Skeletal muscle satellite cell (primary cell): ENCODE data around the gene CPLX1.

Source experiments
- H3K27me3 ChIP-seq: 2 replicates; pipeline ENCODE4 v1.7.0; 2013; ENCODE audit warnings: low read length; ENCODE audit not compliant: control insufficient read depth, insufficient read depth
- H3K36me3 ChIP-seq: 2 replicates; pipeline ENCODE4 v1.7.0; 2013; ENCODE audit warnings: mild to moderate bottlenecking, control low read depth, low read length; ENCODE audit not compliant: insufficient read depth
- H3K4me1 ChIP-seq: 2 replicates; pipeline ENCODE4 v1.7.0; 2013; ENCODE audit warnings: low read length; ENCODE audit not compliant: control insufficient read depth, insufficient read depth
- H3K4me2 ChIP-seq: 2 replicates; pipeline ENCODE4 v1.7.0; 2013; ENCODE audit warnings: mild to moderate bottlenecking, low read length
- H3K4me3 ChIP-seq: 2 replicates; pipeline ENCODE4 v1.7.0; 2013; ENCODE audit warnings: low read length
- H3K9ac ChIP-seq: 2 replicates; pipeline ENCODE4 v1.7.0; 2013; ENCODE audit warnings: mild to moderate bottlenecking, low read depth, low read length, moderate library complexity
- H3K9me3 ChIP-seq: replicated peaks from 2 replicates; pipeline ENCODE4 v1.7.0; 2013; ENCODE audit warnings: mild to moderate bottlenecking, control low read depth, low read length

The CPLX1 gene

DNA sequence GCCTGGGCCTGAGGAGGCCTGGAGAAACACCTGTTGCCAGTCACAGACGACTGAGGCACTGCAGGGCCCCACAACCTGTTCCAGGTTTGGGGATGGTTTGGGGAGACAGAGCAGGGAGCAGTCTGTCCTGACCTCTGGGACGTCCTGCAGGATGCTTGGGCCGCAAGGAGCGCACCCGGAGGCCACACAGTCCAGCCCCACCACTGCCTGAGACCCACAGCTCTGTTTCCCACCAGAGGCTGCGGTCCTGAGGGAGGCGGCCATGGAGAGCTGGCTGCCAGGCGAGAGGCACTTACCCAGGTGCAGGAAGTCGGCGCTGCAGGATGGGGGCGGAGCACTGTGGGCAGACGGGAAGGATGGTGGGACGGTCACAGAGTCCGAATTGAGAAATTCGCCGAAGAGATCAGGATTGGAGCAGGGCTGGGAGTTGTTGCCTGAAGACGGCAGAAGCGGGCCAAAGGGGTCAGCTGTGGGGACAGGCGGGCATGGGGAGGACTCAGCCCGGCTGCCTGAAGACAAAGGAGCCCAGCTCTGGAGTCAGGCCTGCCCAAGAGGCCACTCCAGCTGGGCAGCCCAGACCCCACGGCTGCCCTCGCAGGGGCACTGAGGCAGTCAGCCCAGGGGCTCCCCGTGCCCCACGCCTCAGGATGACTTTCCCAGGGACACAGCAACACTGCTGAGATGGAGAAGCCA lies 40.3 kb upstream of the CPLX1 start:
- H3K36me3 ChIP-seq: peaks cover 76% of the 10 kb centered on the region
- H3K9me3 ChIP-seq: no peaks in the 10 kb centered on the region
- no peak overlapping the region for H3K4me2 ChIP-seq
- H3K4me1 ChIP-seq: no peaks in the 10 kb centered on the region
- no peak overlapping the region for H3K9ac ChIP-seq
- no peak overlapping the region for H3K4me3 ChIP-seq
- no peaks in the 10 kb centered on the region for H3K27me3 ChIP-seq

DNA sequence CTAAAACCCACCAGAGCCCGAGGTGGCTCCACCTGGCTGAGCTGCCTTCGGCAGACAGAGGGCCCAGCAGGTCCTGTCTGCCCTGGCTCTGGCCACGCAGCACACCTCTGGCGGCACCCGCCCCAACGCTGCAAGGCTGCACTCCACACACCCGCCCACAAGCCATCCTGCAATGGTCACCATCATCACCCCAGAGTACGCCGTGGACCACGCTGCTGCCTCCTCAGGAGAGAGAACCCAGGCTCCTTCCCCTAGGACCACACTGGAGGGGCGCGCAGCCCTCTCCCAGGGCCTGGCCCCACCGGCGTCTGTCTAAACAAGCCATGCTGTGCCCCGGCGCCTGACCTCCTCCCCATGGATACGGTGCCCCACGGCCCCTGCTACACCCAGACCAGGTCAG lies 39.6 kb upstream of the CPLX1 start:
- Histone ChIP-seq H3K4me1 (no peaks in the 10 kb centered on the region), H3K27me3 (no peaks in the 10 kb centered on the region), H3K4me3 (no peak overlapping the region), H3K9me3 (no peaks in the 10 kb centered on the region), H3K4me2 (no peak overlapping the region), H3K9ac (no peak overlapping the region), H3K36me3 (peaks cover 76% of the 10 kb centered on the region)

DNA sequence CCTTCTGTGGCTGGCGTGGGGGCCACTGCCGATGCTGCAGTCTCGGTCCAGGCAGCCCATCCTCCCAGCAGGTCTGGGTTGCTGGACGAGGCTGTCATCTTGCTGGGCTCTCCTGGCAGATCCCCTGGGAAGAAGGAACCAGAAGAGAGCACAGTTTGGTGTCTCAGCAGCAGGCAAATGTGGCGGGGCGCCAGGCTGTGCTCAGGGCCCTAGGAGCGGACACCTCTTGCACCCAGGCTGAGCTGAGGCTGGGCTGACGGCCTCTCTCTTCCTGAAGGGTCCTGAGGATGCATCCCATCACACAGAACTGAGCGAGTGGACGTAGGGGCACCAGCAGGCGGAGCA lies 39.2 kb upstream of the CPLX1 start:
- H3K4me2 ChIP-seq: no peak overlapping the region
- peaks cover 76% of the 10 kb centered on the region for H3K36me3 ChIP-seq

DNA sequence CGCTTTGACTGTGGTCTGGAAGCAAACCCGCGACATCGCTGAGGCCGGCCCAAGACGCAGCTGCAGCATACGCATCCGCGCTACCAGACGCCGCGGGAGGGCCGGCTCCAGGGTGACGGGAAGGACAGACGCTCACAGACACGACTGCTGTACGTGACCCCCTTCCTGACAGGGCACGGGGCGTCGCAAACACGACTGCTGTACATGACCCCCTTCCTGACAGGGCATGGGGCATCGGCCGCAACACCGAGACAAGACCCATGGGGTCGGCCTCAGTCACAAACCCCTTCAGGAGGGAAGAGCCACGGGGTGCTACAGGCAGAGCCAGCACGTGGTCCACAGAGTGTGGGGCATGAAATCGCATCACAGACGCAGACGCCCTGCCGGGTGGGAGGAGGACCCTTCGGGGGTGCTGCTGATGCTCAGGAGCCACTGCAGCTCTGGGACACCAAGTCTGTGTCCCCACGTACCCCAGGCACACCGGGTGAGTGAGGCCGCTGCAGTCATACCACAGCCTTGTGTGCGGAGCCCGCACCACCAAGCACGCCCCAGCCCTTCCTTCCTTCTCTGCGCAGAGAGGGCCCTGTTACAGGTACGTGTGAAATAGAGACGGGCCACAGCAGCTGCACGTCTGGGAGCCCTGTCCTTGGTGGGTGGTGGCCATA lies 38.7 kb upstream of the CPLX1 start:
- Histone ChIP-seq H3K9me3 (no peaks in the 10 kb centered on the region), H3K36me3 (peaks cover 75% of the 10 kb centered on the region), H3K27me3 (no peaks in the 10 kb centered on the region), H3K9ac (no peak overlapping the region), H3K4me2 (no peak overlapping the region), H3K4me1 (no peaks in the 10 kb centered on the region), H3K4me3 (no peak overlapping the region)

More for the DNA sequence above, 39.2 kb upstream of the CPLX1 start:
- Histone ChIP-seq H3K9ac (no peak overlapping the region), H3K27me3 (no peaks in the 10 kb centered on the region), H3K4me3 (no peak overlapping the region), H3K9me3 (no peaks in the 10 kb centered on the region), H3K4me1 (no peaks in the 10 kb centered on the region)

DNA sequence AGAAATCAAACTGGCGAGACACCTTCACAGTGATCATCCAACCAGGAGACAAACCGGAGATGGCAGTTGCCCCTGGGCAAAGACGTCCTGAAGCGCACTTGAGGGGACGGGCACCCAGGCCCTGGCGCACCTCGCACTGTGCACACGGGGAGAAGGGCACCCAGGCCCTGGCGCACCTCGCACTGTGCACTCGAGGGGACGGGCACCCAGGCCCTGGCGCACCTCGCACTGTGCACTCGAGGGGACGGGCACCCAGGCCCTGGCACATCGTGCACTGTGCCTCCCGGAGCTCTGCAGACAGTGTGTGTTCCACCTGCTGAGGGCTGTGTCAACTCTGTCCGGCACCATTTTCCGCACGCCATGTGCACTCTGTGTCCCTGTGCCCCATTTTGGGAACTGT lies 34.6 kb upstream of the CPLX1 start:
- Histone ChIP-seq H3K9me3 (no peaks in the 10 kb centered on the region), H3K9ac (no peak overlapping the region), H3K4me1 (no peaks in the 10 kb centered on the region), H3K27me3 (no peaks in the 10 kb centered on the region), H3K4me3 (no peak overlapping the region), H3K4me2 (no peak overlapping the region), H3K36me3 (peaks cover 83% of the 10 kb centered on the region)

DNA sequence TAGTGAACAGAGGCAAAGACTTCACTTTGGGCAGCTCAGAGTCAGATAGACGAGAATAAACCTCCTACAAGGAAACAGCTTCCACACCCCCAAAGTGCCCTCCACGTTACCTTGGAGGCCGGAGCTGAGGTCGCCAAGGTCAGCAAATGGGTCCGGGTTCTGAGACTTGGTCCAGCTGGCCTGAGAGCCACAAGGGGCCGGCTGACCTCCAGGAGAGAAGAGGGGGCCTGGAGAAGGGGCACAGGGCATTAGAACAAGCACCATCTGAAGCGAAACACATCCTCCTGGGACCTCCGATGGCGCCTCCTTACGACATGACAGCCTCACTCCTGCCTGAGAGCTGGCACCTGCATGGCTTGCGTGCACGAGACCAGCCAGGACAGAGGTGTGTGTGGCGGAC lies 33.6 kb upstream of the CPLX1 start:
- H3K9ac ChIP-seq: no peak overlapping the region
- H3K9me3 ChIP-seq: no peaks in the 10 kb centered on the region
- H3K36me3 ChIP-seq: peaks cover 73% of the 10 kb centered on the region
- no peak overlapping the region for H3K4me3 ChIP-seq
- H3K27me3 ChIP-seq: no peaks in the 10 kb centered on the region
- H3K4me1 ChIP-seq: no peaks in the 10 kb centered on the region
- no peak overlapping the region for H3K4me2 ChIP-seq

DNA sequence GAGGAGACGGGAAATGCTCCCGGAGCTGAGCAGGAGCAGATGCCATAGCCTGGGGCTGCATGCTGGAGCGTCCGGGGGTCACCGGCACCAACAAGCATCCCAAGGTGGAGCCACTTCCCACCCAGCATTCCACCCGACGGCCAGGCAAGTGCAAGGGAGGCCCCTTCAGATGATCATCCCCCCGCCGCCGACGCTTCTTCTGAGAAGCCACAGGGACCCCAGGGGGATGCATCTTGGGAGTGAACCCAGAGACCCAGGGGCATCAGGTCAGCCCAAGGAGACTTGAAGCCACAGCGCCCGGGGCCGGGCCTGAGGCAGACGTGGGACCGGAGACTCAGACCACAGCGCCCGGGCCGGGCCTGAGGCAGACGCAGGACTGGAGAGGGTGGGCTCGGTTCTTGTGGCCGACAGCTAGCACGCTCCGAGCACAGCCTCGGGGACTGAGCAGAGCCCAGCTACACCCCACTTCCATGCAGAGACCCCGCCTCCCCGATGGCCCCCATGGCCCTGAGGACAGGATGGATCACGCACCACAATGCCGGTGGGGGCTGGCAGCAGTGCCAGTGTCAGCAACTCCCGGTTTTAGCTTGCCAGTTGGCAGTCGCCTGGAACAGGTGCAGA lies 33.0 kb upstream of the CPLX1 start:
- H3K4me2 ChIP-seq: no peak overlapping the region
- no peaks in the 10 kb centered on the region for H3K9me3 ChIP-seq
- H3K27me3 ChIP-seq: no peaks in the 10 kb centered on the region
- H3K9ac ChIP-seq: no peak overlapping the region
- H3K4me3 ChIP-seq: no peak overlapping the region
- H3K4me1 ChIP-seq: no peaks in the 10 kb centered on the region
- H3K36me3 ChIP-seq: peaks cover 72% of the 10 kb centered on the region

DNA sequence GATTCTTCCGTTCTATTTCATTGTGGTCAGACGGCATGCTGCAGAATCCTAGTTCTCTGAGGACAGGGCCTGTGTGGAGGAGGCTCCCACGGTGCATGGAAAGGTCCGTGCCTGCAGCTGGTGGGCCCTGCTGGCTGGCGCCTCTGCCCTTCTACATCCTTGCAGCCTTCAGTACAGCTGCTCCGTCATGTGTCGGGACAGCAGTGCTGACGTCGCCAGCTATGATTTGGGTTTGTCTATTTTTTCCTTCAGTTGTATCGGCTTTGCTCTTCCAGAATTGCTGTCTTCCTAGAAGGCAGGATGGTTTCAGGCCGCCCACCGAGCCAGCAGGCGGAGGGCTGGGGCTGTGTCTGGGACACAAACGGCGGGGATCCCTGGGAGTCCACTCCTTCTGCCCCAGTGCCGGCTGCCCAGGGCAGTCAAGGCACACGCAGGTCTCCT lies 32.1 kb upstream of the CPLX1 start:
- H3K9ac ChIP-seq: no peak overlapping the region
- no peak overlapping the region for H3K4me3 ChIP-seq
- no peaks in the 10 kb centered on the region for H3K27me3 ChIP-seq
- H3K36me3 ChIP-seq: peaks cover 69% of the 10 kb centered on the region
- H3K4me1 ChIP-seq: no peaks in the 10 kb centered on the region
- no peak overlapping the region for H3K4me2 ChIP-seq
- no peaks in the 10 kb centered on the region for H3K9me3 ChIP-seq

DNA sequence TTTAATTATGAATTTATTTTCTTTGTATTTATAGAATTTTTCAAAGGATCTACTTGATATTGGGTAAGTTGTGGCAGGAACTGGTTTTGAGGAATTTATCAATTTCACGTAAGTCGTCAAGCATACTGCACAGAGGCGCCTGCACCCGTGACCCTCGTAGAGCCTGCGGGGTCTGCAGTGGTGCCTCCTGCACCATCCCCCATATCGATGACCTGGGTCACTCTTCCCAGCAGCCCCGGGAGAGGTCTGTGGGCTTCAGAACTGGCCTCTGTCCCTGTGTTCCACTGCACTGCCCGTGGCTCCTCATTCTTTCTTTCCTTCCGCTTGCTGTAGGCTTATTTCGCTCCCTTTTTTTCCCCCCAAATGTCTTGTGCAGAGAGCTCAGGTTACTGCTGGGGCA lies 31.5 kb upstream of the CPLX1 start:
- H3K4me3 ChIP-seq: no peak overlapping the region
- no peak overlapping the region for H3K4me2 ChIP-seq
- H3K36me3 ChIP-seq: peaks cover 70% of the 10 kb centered on the region
- H3K27me3 ChIP-seq: no peaks in the 10 kb centered on the region
- H3K9ac ChIP-seq: no peak overlapping the region
- no peaks in the 10 kb centered on the region for H3K4me1 ChIP-seq
- H3K9me3 ChIP-seq: no peaks in the 10 kb centered on the region

DNA sequence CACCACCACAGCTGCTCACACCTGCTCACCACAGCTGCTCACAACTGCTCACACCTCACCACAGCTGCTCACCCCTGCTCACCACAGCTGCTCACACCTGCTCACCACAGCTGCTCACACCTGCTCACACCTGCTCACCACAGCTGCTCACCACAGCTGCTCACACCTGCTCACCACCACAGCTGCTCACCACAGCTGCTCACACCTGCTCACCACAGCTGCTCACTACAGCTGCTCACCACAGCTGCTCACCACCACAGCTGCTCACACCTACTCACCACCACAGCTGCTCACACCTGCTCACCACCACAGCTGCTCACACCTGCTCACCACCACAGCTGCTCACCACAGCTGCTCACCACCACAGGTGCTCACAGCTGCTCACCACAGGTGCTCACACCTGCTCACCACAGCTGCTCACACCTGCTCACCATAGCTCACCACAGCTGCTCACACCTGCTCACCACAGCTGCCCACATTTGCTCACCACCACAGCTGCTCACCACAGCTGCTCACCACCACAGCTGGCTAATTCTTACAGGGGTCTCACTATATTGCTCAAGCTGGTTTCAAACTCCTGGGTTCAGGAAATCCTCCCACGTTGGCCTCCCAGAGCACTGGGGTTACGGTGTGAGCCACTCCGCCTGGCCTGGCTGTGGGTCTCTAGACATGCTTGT lies 30.4 kb upstream of the CPLX1 start:
- no peak overlapping the region for H3K9ac ChIP-seq
- H3K4me3 ChIP-seq: no peak overlapping the region
- no peaks in the 10 kb centered on the region for H3K9me3 ChIP-seq
- H3K27me3 ChIP-seq: no peaks in the 10 kb centered on the region
- H3K4me1 ChIP-seq: no peaks in the 10 kb centered on the region
- H3K36me3 ChIP-seq: peaks cover 64% of the 10 kb centered on the region
- H3K4me2 ChIP-seq: no peak overlapping the region

DNA sequence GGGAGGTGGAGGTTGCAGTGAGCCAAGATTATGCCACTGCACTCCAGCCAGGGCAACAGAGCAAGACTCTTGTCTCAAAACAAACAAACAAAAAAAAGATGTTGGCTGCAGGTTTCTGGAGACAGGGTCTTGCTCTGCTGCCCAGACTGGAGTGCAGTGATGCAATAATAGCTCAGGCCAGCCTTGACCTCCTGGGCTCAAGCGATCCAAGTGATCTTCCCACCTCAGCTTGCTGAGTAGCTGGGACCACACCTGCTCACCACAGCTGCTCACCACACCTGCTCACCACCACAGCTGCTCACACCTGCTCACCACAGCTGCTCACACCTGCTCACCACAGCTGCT lies 29.9 kb upstream of the CPLX1 start:
- no peak overlapping the region for H3K4me3 ChIP-seq
- H3K4me1 ChIP-seq: no peaks in the 10 kb centered on the region
- H3K36me3 ChIP-seq: peaks cover 60% of the 10 kb centered on the region
- H3K4me2 ChIP-seq: no peak overlapping the region
- H3K27me3 ChIP-seq: no peaks in the 10 kb centered on the region
- H3K9me3 ChIP-seq: no peaks in the 10 kb centered on the region
- no peak overlapping the region for H3K9ac ChIP-seq
